Dermis microvascular lymphatic vessel endothelial cell (primary cell): ENCODE measurements around the gene RIN3. TPM values are rescaled to one million over a fixed set of nuclear protein-coding genes. Genes with fewer than 3 reads are reported as not detected.

Experiments used
- DNase-seq, 2 donors: peaks; one replicate each; pipeline versions ENCODE4 v3.0.0 to v3.0.0-alpha.2; 2010; ENCODE audit warnings: low read depth in 2 of 2
- total RNA-seq: library from RNA; depleted of rRNA; stranded (reverse); fragments of >200 nt; gene quantifications from 2 replicates; pipeline ENCODE4 v1.2.1, GENCODE V29; 2014

RIN3 gene
- total RNA-seq, 1 donor from 2014 or later = 4.1 TPM

GRCh38 chr14:92510972-92511371 is 2.6 kb upstream of the RIN3 start:
- no peak for DNase-seq

DNA sequence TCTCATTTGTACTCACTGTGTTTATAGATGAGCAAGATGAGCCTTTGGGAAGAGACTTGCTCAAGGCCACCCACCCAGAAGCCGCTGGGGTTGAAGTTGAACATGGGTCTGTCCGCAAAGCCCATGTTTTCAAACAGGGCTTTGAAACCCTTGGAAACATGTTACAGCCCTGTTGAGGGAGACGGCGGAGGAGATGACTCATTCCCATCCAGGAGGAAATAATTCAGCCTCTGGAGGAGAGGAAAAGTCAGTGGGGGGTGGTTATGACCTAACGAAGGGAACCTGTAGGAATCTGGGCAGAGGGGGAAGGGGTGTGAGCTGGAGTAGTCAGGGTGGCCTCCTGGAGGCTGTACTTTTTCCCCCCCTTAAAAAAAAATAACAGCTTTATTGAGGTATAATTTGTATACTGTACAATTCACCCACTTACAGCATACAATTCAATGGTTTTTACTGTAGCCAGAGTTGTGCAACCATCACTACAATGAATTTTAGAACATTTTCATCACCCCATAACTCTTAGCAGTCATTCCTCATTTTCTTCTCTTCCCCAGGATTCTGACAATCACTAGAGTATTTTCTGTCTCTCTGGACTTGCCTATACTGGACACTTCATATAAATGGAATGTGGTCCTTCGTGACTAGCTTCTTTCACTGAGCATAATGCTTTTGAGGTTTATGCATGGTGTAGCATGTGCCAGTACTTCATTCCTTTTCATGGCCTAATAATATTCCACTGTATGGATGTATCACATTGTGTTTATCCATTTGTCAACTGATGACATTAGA is 1.9 kb upstream of the RIN3 start:
- peak in 1 of 2 donors; percentile 91 for DNase-seq

GRCh38 chr14:92512807-92513203 is 776 bp upstream of the RIN3 start:
- no peak for DNase-seq

DNA sequence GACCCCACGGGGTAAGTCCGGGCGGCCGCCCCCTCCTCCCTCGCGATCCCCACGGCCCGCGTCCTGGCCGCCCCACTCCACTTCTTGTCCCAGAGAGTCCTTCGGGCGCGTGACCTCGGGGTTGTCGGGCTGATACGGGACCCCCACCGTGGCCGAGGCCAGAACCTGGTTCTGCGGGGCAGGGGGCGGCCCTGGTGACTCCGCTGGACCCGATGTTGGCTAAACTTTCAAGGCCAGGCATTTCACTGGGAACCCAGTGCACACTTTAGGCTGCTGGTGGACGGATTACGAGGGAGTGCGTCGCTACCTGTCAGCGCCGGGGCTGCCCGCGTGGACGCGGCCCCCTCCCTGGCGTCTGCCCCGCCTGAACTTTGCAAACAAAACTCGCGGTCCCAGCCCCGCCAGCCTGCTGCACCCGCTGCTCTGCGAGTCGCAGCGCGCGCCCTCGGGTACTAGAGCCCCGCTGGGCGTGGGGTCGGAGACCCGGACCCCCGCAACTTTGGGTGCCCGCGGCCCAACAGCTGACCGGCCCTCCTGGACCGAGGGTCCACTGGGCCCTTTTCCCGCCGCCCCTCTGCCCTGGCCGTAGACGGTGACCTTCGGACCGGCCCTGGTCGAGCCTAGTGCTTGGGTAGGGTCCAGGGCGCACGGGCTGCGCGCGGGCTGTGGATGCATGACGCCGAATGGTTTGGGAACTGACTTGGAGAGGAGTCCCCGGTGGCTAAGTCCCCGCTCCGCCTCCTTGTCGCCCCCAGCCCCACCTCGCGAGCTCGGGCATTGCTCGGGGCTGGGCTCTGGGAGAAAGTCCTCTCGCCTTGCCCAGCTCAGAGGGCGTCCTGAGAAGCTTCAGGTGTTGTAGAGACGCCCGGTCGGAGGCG is 624 bp downstream of the RIN3 start:
- peak in 1 of 2 donors; percentile 40 for DNase-seq

DNA sequence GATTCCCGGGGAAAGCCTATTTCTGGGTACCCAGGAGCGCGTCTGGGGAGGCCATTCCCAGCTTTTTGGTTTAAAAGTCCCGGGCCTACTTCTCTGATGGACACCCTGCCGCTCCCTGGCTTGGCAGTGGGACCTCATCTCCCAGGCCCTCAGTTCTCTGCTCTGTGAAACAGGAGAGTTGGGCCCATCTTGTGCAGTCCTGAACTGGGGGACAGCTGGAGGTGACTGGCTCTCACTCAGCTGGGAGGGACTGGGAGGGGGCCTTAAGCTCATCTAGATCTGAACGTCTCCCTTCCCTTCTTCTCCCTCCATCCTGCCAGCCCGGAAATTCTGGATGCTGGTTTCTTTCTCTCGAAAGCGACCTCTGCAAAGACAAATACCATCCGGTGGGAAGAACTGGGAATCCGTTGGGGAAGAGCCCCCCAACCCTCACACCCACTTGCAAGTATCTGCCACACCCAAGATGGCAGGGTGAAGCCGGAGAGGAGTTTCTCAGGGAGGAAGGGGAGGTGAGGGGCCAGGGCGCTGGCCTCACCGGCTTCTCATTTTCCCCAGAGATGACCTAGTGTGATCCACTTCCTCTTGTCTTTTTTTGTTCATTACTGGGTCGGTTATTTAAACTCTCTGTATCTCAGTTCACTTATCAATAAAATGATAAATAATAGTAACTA is 1.4 kb downstream of the RIN3 start:
- DNase-seq = no peak

DNA sequence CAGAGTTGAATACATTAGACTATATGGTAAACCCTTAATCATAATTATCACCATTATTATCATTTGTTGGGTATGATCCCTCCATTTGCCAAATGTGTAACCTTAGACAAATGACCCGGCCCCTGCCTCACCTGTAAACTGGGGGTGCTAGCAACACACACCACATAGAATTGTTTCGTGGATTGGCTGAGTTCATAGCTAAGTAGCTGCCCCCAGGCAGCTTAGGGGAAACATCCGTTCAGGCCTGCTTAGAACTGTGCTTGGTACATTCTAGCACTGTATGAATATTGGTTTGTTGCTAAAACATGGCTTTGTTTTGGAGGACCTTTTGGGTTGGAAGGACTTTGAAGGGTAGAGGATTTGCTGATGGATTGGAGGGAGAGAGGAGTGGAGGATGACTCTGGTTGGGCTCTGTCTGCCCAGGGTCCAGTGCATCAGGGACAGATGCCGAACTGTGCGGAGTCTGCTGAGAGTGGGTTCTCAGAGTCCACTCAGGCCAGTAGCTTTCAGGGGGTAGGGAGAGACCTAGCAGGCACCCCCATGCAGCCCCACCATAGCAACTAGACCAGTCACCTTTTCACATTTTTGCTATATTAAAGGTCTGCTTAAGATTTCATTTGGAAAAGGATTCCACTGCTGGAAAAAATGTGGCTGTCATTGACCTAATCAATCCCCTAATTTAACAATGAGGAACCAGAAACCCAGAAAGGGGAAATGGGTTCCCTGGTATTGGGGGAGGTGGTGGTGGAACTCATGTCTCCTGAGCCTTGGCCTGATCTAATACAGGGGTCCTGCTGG is 2.2 kb downstream of the RIN3 start:
- no peak for DNase-seq

GRCh38 chr14:92516344-92516965 is 2.9 kb downstream of the RIN3 start:
- no peak for DNase-seq

DNA sequence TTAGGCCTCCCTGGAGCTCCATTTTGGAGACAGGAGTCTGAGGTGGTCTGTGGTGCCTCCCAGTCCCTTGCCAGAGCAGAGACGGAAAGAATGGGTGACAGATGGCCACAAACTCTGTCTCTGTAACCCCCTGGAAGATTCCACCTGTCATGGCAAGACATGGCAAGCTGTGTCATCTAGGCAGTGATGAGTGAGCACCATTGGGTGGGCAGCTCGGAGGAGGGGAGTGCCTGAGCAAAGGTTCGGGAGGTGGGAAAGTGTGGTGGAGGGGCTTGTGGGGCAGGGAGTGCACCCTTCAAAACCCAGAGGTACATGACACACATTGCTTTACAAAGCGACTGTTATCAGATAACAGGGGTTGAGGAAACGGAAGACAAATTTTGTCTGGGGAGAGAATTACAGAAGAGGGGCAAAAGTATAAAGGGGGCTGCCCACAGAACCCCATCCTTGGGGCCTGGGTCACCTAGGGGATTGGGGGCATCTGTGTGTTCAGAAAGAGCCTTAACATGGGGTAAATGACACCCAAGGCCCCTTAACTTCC is 3.5 kb downstream of the RIN3 start:
- DNase-seq = no peak

DNA sequence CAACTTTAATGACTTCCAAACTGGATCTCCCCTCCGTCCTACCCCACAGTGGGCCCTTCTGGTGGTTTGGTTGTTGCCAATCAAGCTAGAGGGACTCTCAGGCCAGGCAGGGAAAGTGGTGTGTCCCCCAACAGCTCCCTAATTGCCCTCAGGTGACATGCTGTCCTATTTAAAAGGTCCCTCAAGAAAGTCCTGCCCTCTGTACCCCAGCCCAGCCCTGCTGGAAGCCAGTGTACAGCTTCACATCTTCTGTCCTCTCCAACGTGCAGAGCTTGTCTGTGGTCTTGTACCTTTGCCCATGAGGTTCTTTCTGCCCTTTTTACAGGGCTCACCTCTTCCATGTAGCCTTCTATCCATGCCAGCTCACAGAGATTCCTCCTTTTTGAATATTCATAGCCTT is 4.2 kb downstream of the RIN3 start:
- no peak for DNase-seq

DNA sequence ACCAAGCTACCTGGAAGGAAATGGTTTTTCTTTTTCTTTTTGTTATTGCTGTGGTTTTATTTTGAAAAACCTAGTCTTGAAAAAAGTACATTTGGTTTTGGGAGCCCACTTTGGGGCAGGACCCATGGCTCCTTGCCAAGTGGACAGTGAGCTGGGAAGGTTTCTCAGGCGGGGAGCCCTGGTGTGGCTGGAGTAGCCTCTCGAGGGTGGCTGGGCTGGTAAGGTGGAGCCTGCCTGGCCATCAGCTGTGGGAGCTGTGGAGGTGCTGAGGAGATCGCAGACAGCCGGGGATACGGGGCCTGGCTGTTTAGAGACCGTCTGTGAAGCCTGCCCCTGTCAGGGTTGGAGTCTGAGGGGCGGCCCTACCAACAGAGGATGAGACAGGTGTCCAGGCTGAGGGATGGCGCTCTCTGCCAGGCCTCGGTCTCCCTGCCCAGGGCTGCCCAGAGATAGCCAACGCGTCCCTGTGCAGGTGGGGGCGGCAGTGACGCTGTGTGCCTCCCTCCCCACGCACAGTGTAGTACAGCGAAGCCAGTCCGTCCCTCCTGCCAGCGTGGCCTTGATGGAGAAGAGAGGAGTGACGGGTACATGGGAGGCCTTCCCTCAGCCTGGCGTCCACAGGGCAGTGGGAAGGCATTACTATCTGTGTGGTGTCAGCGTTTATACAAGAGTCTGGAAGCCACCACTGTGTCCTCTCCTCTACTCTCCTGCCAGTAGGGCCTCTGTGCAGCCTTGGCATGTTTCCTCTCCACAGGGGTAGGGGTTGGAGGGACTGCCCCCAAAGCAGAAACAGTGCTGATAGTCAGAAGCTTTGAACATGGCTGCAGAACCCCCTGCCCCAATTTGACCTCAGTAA is 5.9 kb downstream of the RIN3 start:
- DNase-seq = no peak

- DNase-seq = no peak
These were observed 6.8 kb downstream of the RIN3 start for GRCh38 chr14:92520102-92521057.

GRCh38 chr14:92521058-92521415 is 7.5 kb downstream of the RIN3 start:
- DNase-seq = no peak

DNA sequence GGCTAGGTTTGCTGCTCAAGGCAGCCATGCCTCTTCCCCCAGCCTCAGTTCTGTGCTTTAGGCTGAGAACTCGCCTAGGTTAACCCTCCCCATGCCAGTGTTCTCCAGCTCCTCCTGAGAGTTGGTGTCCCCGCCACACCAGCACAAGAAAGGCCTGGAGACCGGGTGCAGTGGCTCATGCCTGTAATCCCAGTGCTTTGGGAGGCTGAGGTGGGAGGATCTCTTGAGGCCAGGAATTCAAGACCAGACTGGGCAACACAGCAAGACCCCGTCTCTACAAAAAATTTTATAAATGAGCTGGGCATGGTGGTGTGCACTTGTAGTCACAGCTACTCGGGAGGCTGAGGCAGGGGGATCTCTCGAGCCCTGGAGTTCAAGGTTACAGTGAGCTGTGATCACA is 10.2 kb downstream of the RIN3 start:
- DNase-seq = no peak

DNA sequence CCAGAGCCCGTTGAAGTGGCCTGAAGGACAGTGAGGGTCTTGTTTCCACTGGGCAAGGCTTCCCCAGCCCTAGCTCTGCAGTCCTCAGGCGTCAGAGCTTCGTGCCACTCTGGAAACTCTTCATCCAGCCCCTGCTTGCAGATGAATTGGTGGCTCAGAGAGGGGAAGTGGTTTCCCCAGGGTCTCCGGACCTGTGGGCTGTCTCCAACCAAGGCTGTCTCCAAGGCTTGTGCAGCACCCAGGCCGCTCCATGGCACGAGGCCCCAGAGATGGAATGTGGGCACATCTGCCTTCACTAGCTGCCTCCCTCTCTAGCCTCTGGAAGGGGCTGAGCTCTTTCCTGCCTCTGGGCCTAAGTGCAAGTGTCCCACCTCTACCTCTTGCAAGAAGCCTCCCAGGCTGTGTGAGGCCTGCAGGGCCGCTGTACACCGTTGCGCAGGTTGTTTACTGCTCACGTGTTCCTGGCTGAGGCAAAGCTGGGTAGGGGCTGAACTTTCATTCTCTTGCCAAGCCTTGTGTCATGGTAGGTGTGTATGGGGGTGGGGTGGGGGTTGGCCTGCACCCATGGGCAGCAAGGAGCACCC is 11.1 kb downstream of the RIN3 start:
- DNase-seq = no peak

- no peak for DNase-seq
These were observed 11.9 kb downstream of the RIN3 start for GRCh38 chr14:92525322-92526095.

DNA sequence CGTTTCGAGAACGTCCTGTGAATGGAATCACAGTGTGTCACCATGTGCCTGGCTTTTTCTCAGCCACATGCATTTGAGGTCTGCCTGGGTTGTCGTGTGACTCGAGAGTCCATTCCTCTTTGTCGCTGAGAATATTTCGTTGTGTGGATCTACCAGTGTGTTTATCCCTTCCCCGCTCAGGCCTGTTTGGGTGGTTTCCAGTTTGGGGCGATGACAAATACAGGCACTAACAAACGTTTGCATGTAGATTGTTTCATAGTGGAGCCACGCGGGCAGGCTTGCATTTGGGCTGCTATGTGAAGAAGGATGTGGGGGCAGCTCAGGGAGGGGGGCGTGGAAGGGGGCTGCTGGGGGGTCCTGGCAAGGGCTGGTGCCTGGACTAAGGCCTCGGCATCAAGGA is 14.1 kb downstream of the RIN3 start:
- no peak for DNase-seq

GRCh38 chr14:92528486-92529100 is 15.0 kb downstream of the RIN3 start:
- no peak for DNase-seq
